ENCODE measurements around the gene CFAP299. TPM values are rescaled to one million over a fixed set of nuclear protein-coding genes. Genes with fewer than 3 reads are reported as not detected.
"Not testable (repeated sequence)": the region's sequence is repeated elsewhere in the genome, so short reads cannot be mapped to it uniquely, and the experiment has no call there.

CFAP299 gene
- total and polyA plus RNA-seq, 5 donors = not detected

- intact Hi-C loops (cut with DNase I) = no loop called here
- Histone ChIP-seq H3K4me3 (ENCODE audit: low read length) (no peak overlapping the region), H3K27me3 (ENCODE audit: control insufficient read depth, insufficient read depth) (no peaks in the 10 kb centered on the region), H3K9me3 (ENCODE audit: control insufficient read depth, low read length) (no peaks in the 10 kb centered on the region), H3K4me1 (ENCODE audit: control insufficient read depth, insufficient read depth, low read length) (no peaks in the 10 kb centered on the region), H3K27ac (ENCODE audit: low read length) (no peak overlapping the region)
- ATAC-seq (peak in 1 of 2 donors; percentile 38), DNase-seq (peak in 2 of 3 donors; percentile 12 to 16)
- WGBS = 46% methylated on average over 10 of the region's 10 CpGs
Observed at GRCh38 chr4:80307774-80308465, 27.6 kb upstream of the CFAP299 start.

DNA sequence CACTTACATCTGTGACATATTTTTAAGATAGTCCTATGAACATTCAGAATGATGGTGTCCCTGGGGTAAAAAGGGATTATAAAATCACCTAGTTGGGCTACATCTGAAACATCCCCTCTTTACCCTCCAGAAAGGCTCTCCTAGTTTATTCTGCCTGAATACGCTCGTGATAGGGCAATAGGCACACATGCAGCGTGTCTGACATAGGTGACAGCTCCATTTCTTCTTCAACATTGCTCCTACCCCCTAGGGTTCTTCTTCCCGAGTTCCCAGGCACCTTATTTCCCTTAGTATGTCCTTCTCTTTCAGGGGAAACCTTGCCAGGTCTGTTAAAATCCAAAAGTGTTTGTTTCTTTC is 27.1 kb upstream of the CFAP299 start:
- no peak for ATAC-seq
- no peak for DNase-seq
- WGBS = 49% methylated on average over 4 of the region's 4 CpGs
- Histone ChIP-seq H3K4me3 (ENCODE audit: low read length) (no peak overlapping the region), H3K27me3 (ENCODE audit: control insufficient read depth, insufficient read depth) (no peaks in the 10 kb centered on the region), H3K9me3 (ENCODE audit: control insufficient read depth, low read length) (no peaks in the 10 kb centered on the region), H3K27ac (ENCODE audit: low read length) (no peak overlapping the region), H3K4me1 (ENCODE audit: control insufficient read depth, insufficient read depth, low read length) (no peaks in the 10 kb centered on the region)
- intact Hi-C loops (cut with DNase I) = no loop called here

- WGBS = 73% methylated on average over 5 of the region's 5 CpGs
- ATAC-seq = no peak
- no peak overlapping the region for H3K27ac ChIP-seq (ENCODE audit: low read length)
- H3K9me3 ChIP-seq (ENCODE audit: control insufficient read depth, low read length) = no peaks in the 10 kb centered on the region
- no peaks in the 10 kb centered on the region for H3K27me3 ChIP-seq (ENCODE audit: control insufficient read depth, insufficient read depth)
- no peak for DNase-seq
- no peaks in the 10 kb centered on the region for H3K4me1 ChIP-seq (ENCODE audit: control insufficient read depth, insufficient read depth, low read length)
- H3K4me3 ChIP-seq (ENCODE audit: low read length) = no peak overlapping the region
- intact Hi-C loops (cut with DNase I) = no loop called here
Observed at GRCh38 chr4:80309294-80310004, 26.1 kb upstream of the CFAP299 start.

GRCh38 chr4:80311130-80311529 is 24.4 kb upstream of the CFAP299 start:
- no peak for DNase-seq
- 87% methylated on average over 3 of the region's 3 CpGs for WGBS
- no peak for ATAC-seq
- Histone ChIP-seq H3K4me3 (ENCODE audit: low read length) (no peak overlapping the region), H3K9me3 (ENCODE audit: control insufficient read depth, low read length) (no peaks in the 10 kb centered on the region), H3K27me3 (ENCODE audit: control insufficient read depth, insufficient read depth) (no peaks in the 10 kb centered on the region), H3K4me1 (ENCODE audit: control insufficient read depth, insufficient read depth, low read length) (no peaks in the 10 kb centered on the region), H3K27ac (ENCODE audit: low read length) (no peak overlapping the region)
- intact Hi-C loops (cut with DNase I) = no loop called here

GRCh38 chr4:80312124-80312523 is 23.4 kb upstream of the CFAP299 start:
- Histone ChIP-seq H3K4me3 (ENCODE audit: low read length) (no peak overlapping the region), H3K9me3 (ENCODE audit: control insufficient read depth, low read length) (no peaks in the 10 kb centered on the region), H3K4me1 (ENCODE audit: control insufficient read depth, insufficient read depth, low read length) (no peaks in the 10 kb centered on the region), H3K27me3 (ENCODE audit: control insufficient read depth, insufficient read depth) (no peaks in the 10 kb centered on the region), H3K27ac (ENCODE audit: low read length) (no peak overlapping the region)
- intact Hi-C loops (cut with DNase I) = no loop called here
- WGBS = 75% methylated on average over 1 of the region's 1 CpG
- DNase-seq (no peak), ATAC-seq (no peak)

GRCh38 chr4:80313627-80314026 is 21.9 kb upstream of the CFAP299 start:
- intact Hi-C loops (cut with DNase I) = no loop called here
- 84% methylated on average over 7 of the region's 7 CpGs for WGBS
- H3K4me1 ChIP-seq (ENCODE audit: control insufficient read depth, insufficient read depth, low read length) = no peaks in the 10 kb centered on the region
- H3K4me3 ChIP-seq (ENCODE audit: low read length) = no peak overlapping the region
- no peaks in the 10 kb centered on the region for H3K9me3 ChIP-seq (ENCODE audit: control insufficient read depth, low read length)
- DNase-seq (no peak), ATAC-seq (no peak)
- no peak overlapping the region for H3K27ac ChIP-seq (ENCODE audit: low read length)
- H3K27me3 ChIP-seq (ENCODE audit: control insufficient read depth, insufficient read depth) = no peaks in the 10 kb centered on the region

DNA sequence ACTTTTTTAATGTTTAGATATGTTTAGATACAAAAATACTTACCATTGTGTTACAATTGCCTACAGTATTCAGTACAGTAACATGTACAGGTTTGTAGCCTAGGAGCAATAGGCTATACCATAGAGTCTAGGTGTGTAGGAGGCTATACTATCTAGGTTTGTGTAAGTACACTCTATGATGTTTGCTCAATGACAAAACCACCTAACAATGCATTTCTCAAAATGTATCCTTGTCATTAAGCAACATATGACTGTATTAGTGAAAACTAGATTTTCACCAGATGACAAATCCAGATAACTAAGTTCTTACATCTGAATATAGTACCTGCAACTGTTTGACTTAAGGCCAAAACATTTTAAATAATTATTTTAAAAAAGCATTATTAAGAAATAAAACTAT is 19.7 kb upstream of the CFAP299 start:
- H3K27me3 ChIP-seq (ENCODE audit: control insufficient read depth, insufficient read depth); H3K4me1 ChIP-seq (ENCODE audit: control insufficient read depth, insufficient read depth, low read length); H3K27ac ChIP-seq (ENCODE audit: low read length); DNase-seq; ATAC-seq; H3K4me3 ChIP-seq (ENCODE audit: low read length); H3K9me3 ChIP-seq (ENCODE audit: control insufficient read depth, low read length); intact Hi-C loops (cut with DNase I): not testable (repeated sequence)

DNA sequence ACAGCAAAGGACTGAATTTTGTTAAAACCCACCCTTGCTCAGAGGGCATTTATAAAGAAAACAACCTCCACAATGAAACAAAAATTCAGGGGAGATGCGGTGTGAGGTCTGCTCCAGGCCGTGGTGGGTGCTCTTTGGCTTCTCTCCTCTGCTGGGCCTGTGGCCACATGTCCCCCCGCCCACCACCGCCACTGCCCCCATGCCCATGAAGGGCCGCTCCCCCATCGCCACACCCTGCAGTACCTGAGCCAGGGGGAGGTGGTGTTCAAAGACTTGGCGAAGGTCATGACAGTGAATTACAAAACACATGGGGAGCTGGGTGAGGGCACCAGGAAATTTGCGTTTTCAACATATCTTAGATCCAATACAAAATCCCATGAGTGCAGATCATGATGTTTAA is 14.2 kb upstream of the CFAP299 start:
- 95% methylated on average over 8 of the region's 8 CpGs for WGBS
- intact Hi-C loops (cut with DNase I) = no loop called here
- Histone ChIP-seq H3K9me3 (ENCODE audit: control insufficient read depth, low read length) (no peaks in the 10 kb centered on the region), H3K27ac (ENCODE audit: low read length) (no peak overlapping the region), H3K4me1 (ENCODE audit: control insufficient read depth, insufficient read depth, low read length) (no peaks in the 10 kb centered on the region), H3K4me3 (ENCODE audit: low read length) (no peak overlapping the region), H3K27me3 (ENCODE audit: control insufficient read depth, insufficient read depth) (no peaks in the 10 kb centered on the region)
- DNase-seq (no peak), ATAC-seq (no peak)

DNA sequence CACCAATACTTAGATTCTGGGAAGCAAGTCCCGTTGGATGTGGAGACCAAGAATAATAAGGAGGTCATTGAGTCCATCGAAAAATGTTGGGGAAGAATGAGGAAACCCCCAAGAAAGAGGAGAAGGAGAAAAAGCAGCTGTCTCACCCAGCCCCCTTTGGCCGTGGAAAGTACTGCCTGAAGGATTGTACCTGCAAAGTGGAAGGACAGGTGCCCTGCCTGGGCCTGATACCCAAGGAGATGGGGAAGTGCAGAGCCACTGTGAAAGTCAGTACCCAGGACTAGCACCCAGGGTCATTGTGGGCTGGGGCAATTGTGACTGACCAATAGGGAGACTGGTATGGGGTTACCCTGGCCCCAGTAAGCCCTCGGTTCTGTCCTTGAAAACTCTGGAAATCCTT is 13.8 kb upstream of the CFAP299 start:
- no peak overlapping the region for H3K4me3 ChIP-seq (ENCODE audit: low read length)
- no peak overlapping the region for H3K27ac ChIP-seq (ENCODE audit: low read length)
- ATAC-seq (no peak), DNase-seq (no peak)
- no peaks in the 10 kb centered on the region for H3K9me3 ChIP-seq (ENCODE audit: control insufficient read depth, low read length)
- intact Hi-C loops (cut with DNase I) = no loop called here
- no peaks in the 10 kb centered on the region for H3K27me3 ChIP-seq (ENCODE audit: control insufficient read depth, insufficient read depth)
- 78% methylated on average over 4 of the region's 4 CpGs for WGBS
- no peaks in the 10 kb centered on the region for H3K4me1 ChIP-seq (ENCODE audit: control insufficient read depth, insufficient read depth, low read length)

- intact Hi-C loops (cut with DNase I) = no loop called here
- Histone ChIP-seq H3K4me1 (ENCODE audit: control insufficient read depth, insufficient read depth, low read length) (no peaks in the 10 kb centered on the region), H3K9me3 (ENCODE audit: control insufficient read depth, low read length) (no peaks in the 10 kb centered on the region), H3K4me3 (ENCODE audit: low read length) (no peak overlapping the region), H3K27me3 (ENCODE audit: control insufficient read depth, insufficient read depth) (no peaks in the 10 kb centered on the region), H3K27ac (ENCODE audit: low read length) (no peak overlapping the region)
- DNase-seq (no peak), ATAC-seq (peak in 1 of 2 donors; percentile 14)
Observed at GRCh38 chr4:80322716-80323115, 12.8 kb upstream of the CFAP299 start.

GRCh38 chr4:80324171-80324570 is 11.4 kb upstream of the CFAP299 start:
- DNase-seq = no peak
- intact Hi-C loops (cut with DNase I) = no loop called here
- Histone ChIP-seq H3K4me1 (ENCODE audit: control insufficient read depth, insufficient read depth, low read length) (no peaks in the 10 kb centered on the region), H3K27me3 (ENCODE audit: control insufficient read depth, insufficient read depth) (no peaks in the 10 kb centered on the region), H3K9me3 (ENCODE audit: control insufficient read depth, low read length) (no peaks in the 10 kb centered on the region), H3K27ac (ENCODE audit: low read length) (no peak overlapping the region), H3K4me3 (ENCODE audit: low read length) (no peak overlapping the region)
- 73% methylated on average over 6 of the region's 6 CpGs for WGBS
- ATAC-seq = no peak
